WTC11 (cell line): ENCODE measurements around the gene BBS9. TPM values are rescaled to one million over a fixed set of nuclear protein-coding genes. Genes with fewer than 3 reads are reported as not detected.

Experiments
- ATAC-seq: fragments of 200-7000 bp; cut with Tn5 transposase; 2 replicates; pipeline ENCODE4 v1.10.0; 2021; ENCODE audit warnings: mild to moderate bottlenecking, moderate library complexity
- CTCF ChIA-PET: fragments of 300-600 bp; sonication (Branson Sonifier 250); formaldehyde crosslinking; loops from one replicate; lab custom pipeline; 2021; ENCODE audit warnings: antibody characterized with exemption; lab: Charles Lee
- POLR2A ChIA-PET: fragments of 350-600 bp; sonication (Branson Sonifier 250); formaldehyde crosslinking; loops from one replicate; lab custom pipeline; 2021; ENCODE audit warnings: antibody characterized with exemption; lab: Charles Lee
- DNase-seq: peaks from one replicate; pipeline ENCODE4 v3.0.0; 2021; ENCODE audit warnings: low spot score
- H3K27ac Mint-ChIP-seq: 2 replicates; pipeline ENCODE4 v1.8.0; 2021; ENCODE audit warnings: mixed read lengths
- H3K27me3 Mint-ChIP-seq: 2 replicates; pipeline ENCODE4 v1.8.0; 2021; ENCODE audit warnings: low read depth, mild to moderate bottlenecking, moderate library complexity, mixed read lengths
- H3K36me3 Mint-ChIP-seq: 2 replicates; pipeline ENCODE4 v1.8.0; 2021; ENCODE audit warnings: mixed read lengths
- H3K4me1 Mint-ChIP-seq: 2 replicates; pipeline ENCODE4 v1.8.0; 2022; ENCODE audit warnings: mixed read lengths
- H3K4me3 Mint-ChIP-seq: 2 replicates; pipeline ENCODE4 v1.8.0; 2021; ENCODE audit warnings: mild to moderate bottlenecking, moderate library complexity, mixed read lengths
- H3K9me3 Mint-ChIP-seq: 2 replicates; pipeline ENCODE4 v1.8.0; 2021; ENCODE audit warnings: mixed read lengths
- AFF4 ChIP-seq: sonication (generic); formaldehyde crosslinking; IDR thresholded peaks from 2 replicates; pipeline ENCODE4 v1.8.1; 2023; ENCODE audit warnings: mild to moderate bottlenecking, missing genetic modification reagents, borderline replicate concordance
- CBFB ChIP-seq: sonication (generic); formaldehyde crosslinking; IDR thresholded peaks from 2 replicates; pipeline ENCODE4 v1.8.1; 2022; ENCODE audit warnings: mild to moderate bottlenecking, low read depth, missing genetic modification reagents
- IRF2 ChIP-seq: sonication (generic); formaldehyde crosslinking; IDR thresholded peaks from 2 replicates; pipeline ENCODE4 v1.8.0; 2022; ENCODE audit warnings: low read depth, missing genetic modification reagents, borderline replicate concordance
- MXD4 ChIP-seq: fragments of 250-450 bp; sonication (Bioruptor Pico); IDR thresholded peaks from 2 replicates; pipeline ENCODE4 v1.8.0; 2021; ENCODE audit warnings: mild to moderate bottlenecking, moderate library complexity, borderline replicate concordance
- NFYB ChIP-seq: sonication (generic); formaldehyde crosslinking; conservative IDR thresholded peaks from 2 replicates; pipeline ENCODE4 v1.8.0; 2022; ENCODE audit warnings: low read depth, missing genetic modification reagents
- RORB ChIP-seq: fragments of 250-450 bp; sonication (Bioruptor Pico); IDR thresholded peaks from 2 replicates; pipeline ENCODE4 v1.9.0; 2021; ENCODE audit warnings: mild to moderate bottlenecking
- SMAD4 ChIP-seq: sonication (generic); formaldehyde crosslinking; IDR thresholded peaks from 2 replicates; pipeline ENCODE4 v1.8.0; 2022; ENCODE audit warnings: mild to moderate bottlenecking, missing genetic modification reagents
- SOX15 ChIP-seq: fragments of 250-450 bp; sonication (Bioruptor Pico); IDR thresholded peaks from 2 replicates; pipeline ENCODE4 v1.9.0; 2021; ENCODE audit warnings: mild to moderate bottlenecking
- TP53 ChIP-seq: sonication (generic); formaldehyde crosslinking; IDR thresholded peaks from 2 replicates; pipeline ENCODE4 v1.8.1; 2023; ENCODE audit warnings: mild to moderate bottlenecking, missing genetic modification reagents
- ZNF317 ChIP-seq: sonication (generic); formaldehyde crosslinking; IDR thresholded peaks from 2 replicates; pipeline ENCODE4 v1.8.1; 2023; ENCODE audit warnings: low read depth, mild to moderate bottlenecking, moderate library complexity, missing genetic modification reagents, borderline replicate concordance
- ZNF425 ChIP-seq: fragments of 250-450 bp; sonication (Bioruptor Pico); conservative IDR thresholded peaks from 2 replicates; pipeline ENCODE4 v1.9.0; 2021; ENCODE audit warnings: mild to moderate bottlenecking
- ZSCAN18 ChIP-seq: fragments of 250-450 bp; sonication (Bioruptor Pico); IDR thresholded peaks from 2 replicates; pipeline ENCODE4 v2.1.2; 2022; ENCODE audit warnings: mild to moderate bottlenecking, moderate library complexity
- total RNA-seq: library from RNA; stranded (reverse); gene quantifications from 3 replicates; pipeline ENCODE4 v1.2.3, GENCODE V29; 2021
- TF ChIP-seq, protein P1 (sequence below): sonication (generic); formaldehyde crosslinking; IDR thresholded peaks from 2 replicates; pipeline ENCODE4 v1.8.1; 2022; ENCODE audit warnings: mild to moderate bottlenecking, missing genetic modification reagents, moderate library complexity, borderline replicate concordance
- TF ChIP-seq, protein P2 (sequence below): fragments of 250-450 bp; sonication (Bioruptor Pico); IDR thresholded peaks from 2 replicates; pipeline ENCODE4 v1.9.0; 2021; ENCODE audit warnings: mild to moderate bottlenecking, borderline replicate concordance

BBS9 gene
- total RNA-seq, 1 experiment from 2014 or later = 56.6 TPM

GRCh38 chr7:33630359-33630758 is 501.0 kb downstream of the BBS9 start (continued):
- no peak for TF ChIP-seq RORB
- no peak for TF ChIP-seq SMAD4 (CRISPR knock-in tag)
- TF ChIP-seq, protein P1, sequence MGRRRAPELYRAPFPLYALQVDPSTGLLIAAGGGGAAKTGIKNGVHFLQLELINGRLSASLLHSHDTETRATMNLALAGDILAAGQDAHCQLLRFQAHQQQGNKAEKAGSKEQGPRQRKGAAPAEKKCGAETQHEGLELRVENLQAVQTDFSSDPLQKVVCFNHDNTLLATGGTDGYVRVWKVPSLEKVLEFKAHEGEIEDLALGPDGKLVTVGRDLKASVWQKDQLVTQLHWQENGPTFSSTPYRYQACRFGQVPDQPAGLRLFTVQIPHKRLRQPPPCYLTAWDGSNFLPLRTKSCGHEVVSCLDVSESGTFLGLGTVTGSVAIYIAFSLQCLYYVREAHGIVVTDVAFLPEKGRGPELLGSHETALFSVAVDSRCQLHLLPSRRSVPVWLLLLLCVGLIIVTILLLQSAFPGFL (CRISPR knock-in tag) = no peak
- TF ChIP-seq, protein P2, sequence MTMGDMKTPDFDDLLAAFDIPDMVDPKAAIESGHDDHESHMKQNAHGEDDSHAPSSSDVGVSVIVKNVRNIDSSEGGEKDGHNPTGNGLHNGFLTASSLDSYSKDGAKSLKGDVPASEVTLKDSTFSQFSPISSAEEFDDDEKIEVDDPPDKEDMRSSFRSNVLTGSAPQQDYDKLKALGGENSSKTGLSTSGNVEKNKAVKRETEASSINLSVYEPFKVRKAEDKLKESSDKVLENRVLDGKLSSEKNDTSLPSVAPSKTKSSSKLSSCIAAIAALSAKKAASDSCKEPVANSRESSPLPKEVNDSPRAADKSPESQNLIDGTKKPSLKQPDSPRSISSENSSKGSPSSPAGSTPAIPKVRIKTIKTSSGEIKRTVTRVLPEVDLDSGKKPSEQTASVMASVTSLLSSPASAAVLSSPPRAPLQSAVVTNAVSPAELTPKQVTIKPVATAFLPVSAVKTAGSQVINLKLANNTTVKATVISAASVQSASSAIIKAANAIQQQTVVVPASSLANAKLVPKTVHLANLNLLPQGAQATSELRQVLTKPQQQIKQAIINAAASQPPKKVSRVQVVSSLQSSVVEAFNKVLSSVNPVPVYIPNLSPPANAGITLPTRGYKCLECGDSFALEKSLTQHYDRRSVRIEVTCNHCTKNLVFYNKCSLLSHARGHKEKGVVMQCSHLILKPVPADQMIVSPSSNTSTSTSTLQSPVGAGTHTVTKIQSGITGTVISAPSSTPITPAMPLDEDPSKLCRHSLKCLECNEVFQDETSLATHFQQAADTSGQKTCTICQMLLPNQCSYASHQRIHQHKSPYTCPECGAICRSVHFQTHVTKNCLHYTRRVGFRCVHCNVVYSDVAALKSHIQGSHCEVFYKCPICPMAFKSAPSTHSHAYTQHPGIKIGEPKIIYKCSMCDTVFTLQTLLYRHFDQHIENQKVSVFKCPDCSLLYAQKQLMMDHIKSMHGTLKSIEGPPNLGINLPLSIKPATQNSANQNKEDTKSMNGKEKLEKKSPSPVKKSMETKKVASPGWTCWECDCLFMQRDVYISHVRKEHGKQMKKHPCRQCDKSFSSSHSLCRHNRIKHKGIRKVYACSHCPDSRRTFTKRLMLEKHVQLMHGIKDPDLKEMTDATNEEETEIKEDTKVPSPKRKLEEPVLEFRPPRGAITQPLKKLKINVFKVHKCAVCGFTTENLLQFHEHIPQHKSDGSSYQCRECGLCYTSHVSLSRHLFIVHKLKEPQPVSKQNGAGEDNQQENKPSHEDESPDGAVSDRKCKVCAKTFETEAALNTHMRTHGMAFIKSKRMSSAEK = no peak

DNA sequence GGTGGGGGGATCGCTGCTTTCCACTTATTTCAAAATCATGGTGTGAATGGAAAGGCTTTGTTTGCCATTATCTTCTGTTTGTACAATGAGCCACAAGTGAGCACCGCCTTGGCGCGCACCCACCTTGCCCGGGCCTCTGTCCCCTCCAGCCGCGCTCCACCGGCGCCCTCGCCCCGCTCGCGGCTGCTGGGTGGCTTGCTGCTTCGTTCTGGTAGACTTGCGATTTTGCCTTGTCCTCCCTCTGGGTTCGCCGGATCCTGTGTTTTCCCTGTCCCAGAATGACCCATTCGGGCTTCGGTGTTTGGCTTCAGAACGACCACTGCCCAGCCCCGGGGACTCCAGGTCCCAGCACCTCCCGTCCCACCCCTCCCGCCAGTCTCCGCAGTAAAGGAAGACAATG is 503.0 kb downstream of the BBS9 start:
- ChIA-PET POLR2A (no interaction called here), CTCF (no interaction called here)
- TF ChIP-seq ZNF317 (CRISPR knock-in tag) = no peak
- TF ChIP-seq ZSCAN18 (CRISPR knock-in tag) = no peak
- no peak for TF ChIP-seq SOX15 (CRISPR knock-in tag)
- TF ChIP-seq MXD4 (CRISPR knock-in tag) = no peak
- TF ChIP-seq IRF2 = no peak
- no peak for TF ChIP-seq ZNF425
- TF ChIP-seq NFYB (CRISPR knock-in tag) = no peak
- no peak for TF ChIP-seq TP53
- no peak for TF ChIP-seq AFF4 (CRISPR knock-in tag)
- TF ChIP-seq CBFB (CRISPR knock-in tag) = no peak
- H3K27ac Mint-ChIP-seq = no peak overlapping the region
- ATAC-seq (no peak; the same call in 1 of the 2 replicates), DNase-seq (no peak)
- H3K4me1 Mint-ChIP-seq = peaks cover 6% of the 10 kb centered on the region; the same call in 1 of the 2 replicates
- H3K27me3 Mint-ChIP-seq = no peaks in the 10 kb centered on the region
- H3K4me3 Mint-ChIP-seq = no peak overlapping the region
- H3K9me3 Mint-ChIP-seq = peaks cover 3% of the 10 kb centered on the region
- peaks cover 4% of the 10 kb centered on the region; the same call in 1 of the 2 replicates for H3K36me3 Mint-ChIP-seq
